A549 (cell line): ENCODE measurements around the gene MT1HL1.

Source experiments
- EP300 ChIP-seq, 2 experiments: fragments of >200 bp; sonication (Bioruptor Twin); formaldehyde crosslinking; IDR thresholded peaks; 2 replicates in 1 of 2; 3 replicates in 1 of 2; pipeline ENCODE4 v1.6.1; 2016 to 2017
- TF ChIP-seq, protein P1 (sequence below): fragments of >200 bp; sonication (Bioruptor Twin); formaldehyde crosslinking; IDR thresholded peaks from 3 replicates; pipeline ENCODE4 v1.5.1; 2016

- TF ChIP-seq EP300 (IDR thresholded peaks at IDR 0.05): no peak
- TF ChIP-seq, protein P1, sequence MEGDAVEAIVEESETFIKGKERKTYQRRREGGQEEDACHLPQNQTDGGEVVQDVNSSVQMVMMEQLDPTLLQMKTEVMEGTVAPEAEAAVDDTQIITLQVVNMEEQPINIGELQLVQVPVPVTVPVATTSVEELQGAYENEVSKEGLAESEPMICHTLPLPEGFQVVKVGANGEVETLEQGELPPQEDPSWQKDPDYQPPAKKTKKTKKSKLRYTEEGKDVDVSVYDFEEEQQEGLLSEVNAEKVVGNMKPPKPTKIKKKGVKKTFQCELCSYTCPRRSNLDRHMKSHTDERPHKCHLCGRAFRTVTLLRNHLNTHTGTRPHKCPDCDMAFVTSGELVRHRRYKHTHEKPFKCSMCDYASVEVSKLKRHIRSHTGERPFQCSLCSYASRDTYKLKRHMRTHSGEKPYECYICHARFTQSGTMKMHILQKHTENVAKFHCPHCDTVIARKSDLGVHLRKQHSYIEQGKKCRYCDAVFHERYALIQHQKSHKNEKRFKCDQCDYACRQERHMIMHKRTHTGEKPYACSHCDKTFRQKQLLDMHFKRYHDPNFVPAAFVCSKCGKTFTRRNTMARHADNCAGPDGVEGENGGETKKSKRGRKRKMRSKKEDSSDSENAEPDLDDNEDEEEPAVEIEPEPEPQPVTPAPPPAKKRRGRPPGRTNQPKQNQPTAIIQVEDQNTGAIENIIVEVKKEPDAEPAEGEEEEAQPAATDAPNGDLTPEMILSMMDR: no peak
These were observed 31.5 kb upstream of the MT1HL1 start for GRCh38 chr1:237035759-237036158.
